ENCODE data around the gene TMC5.
A peak's percentile ranks its signal among the peaks of the same experiment; 100 is the strongest.

Gene TMC5

GRCh38 chr16:19515757-19516156, 98.1 kb downstream of the TMC5 start:
- H3K9ac ChIP-seq (ENCODE audit: insufficient read length), result no peak overlapping the region
- no peak overlapping the region for H3K27ac ChIP-seq
- TF ChIP-seq EZH2 (IDR thresholded peaks at IDR 0.05) (no peak), POLR2AphosphoS5 (IDR thresholded peaks at IDR 0.05; ENCODE audit: borderline replicate concordance, low read depth, low read length) (no peak), FOXP2 (optimal IDR thresholded peaks at IDR 0.05; ENCODE audit: control extremely low read depth, extremely low read length, insufficient read depth) (no peak)

GRCh38 chr16:19517424-19518089, 99.9 kb downstream of the TMC5 start:
- no peak for DNase-seq (ENCODE audit: low read depth, low spot score)
- Histone ChIP-seq H3K9ac (ENCODE audit: insufficient read length) (no peak overlapping the region), H3K36me3 (ENCODE audit: insufficient read depth, low read length) (peaks cover 49% of the 10 kb centered on the region), H3K27ac (no peak overlapping the region), H3K9me3 (ENCODE audit: low read depth, low read length) (no peaks in the 10 kb centered on the region), H3K4me3 (no peak overlapping the region)
- TF ChIP-seq FOXP2 (optimal IDR thresholded peaks at IDR 0.05; ENCODE audit: control extremely low read depth, extremely low read length, insufficient read depth) (no peak), POLR2AphosphoS5 (IDR thresholded peaks at IDR 0.05; ENCODE audit: borderline replicate concordance, low read depth, low read length) (no peak), EZH2 (IDR thresholded peaks at IDR 0.05) (no peak)

More at GRCh38 chr16:19515757-19516156, 98.1 kb downstream of the TMC5 start:
- Histone ChIP-seq H3K36me3 (ENCODE audit: insufficient read depth, low read length) (peaks cover 55% of the 10 kb centered on the region), H3K4me3 (no peak overlapping the region), H3K9me3 (ENCODE audit: low read depth, low read length) (no peaks in the 10 kb centered on the region)
- no peak for DNase-seq (ENCODE audit: low read depth, low spot score)

- H3K27ac ChIP-seq, result no peak overlapping the region
- peaks cover 41% of the 10 kb centered on the region for H3K36me3 ChIP-seq (ENCODE audit: insufficient read depth, low read length)
- TF ChIP-seq POLR2AphosphoS5 (IDR thresholded peaks at IDR 0.05; ENCODE audit: borderline replicate concordance, low read depth, low read length) (no peak), EZH2 (IDR thresholded peaks at IDR 0.05) (no peak), FOXP2 (optimal IDR thresholded peaks at IDR 0.05; ENCODE audit: control extremely low read depth, extremely low read length, insufficient read depth) (no peak)
Observed at GRCh38 chr16:19518388-19518787, 100.7 kb downstream of the TMC5 start.

GRCh38 chr16:19520861-19521331, 103.2 kb downstream of the TMC5 start:
- no peak for DNase-seq (ENCODE audit: low read depth, low spot score)
- Histone ChIP-seq H3K36me3 (ENCODE audit: insufficient read depth, low read length) (peaks cover 16% of the 10 kb centered on the region), H3K27ac (no peak overlapping the region), H3K9me3 (ENCODE audit: low read depth, low read length) (no peaks in the 10 kb centered on the region), H3K9ac (ENCODE audit: insufficient read length) (peak overlapping the region; percentile 81), H3K4me3 (peak overlapping the region; percentile 96)
- TF ChIP-seq POLR2AphosphoS5 (IDR thresholded peaks at IDR 0.05; ENCODE audit: borderline replicate concordance, low read depth, low read length) (no peak), FOXP2 (optimal IDR thresholded peaks at IDR 0.05; ENCODE audit: control extremely low read depth, extremely low read length, insufficient read depth) (no peak), EZH2 (IDR thresholded peaks at IDR 0.05) (no peak)

More at GRCh38 chr16:19518388-19518787, 100.7 kb downstream of the TMC5 start:
- Histone ChIP-seq H3K9ac (ENCODE audit: insufficient read length) (no peak overlapping the region), H3K9me3 (ENCODE audit: low read depth, low read length) (no peaks in the 10 kb centered on the region), H3K4me3 (no peak overlapping the region)
- DNase-seq (ENCODE audit: low read depth, low spot score), result no peak

- peak; percentile 20 for DNase-seq (ENCODE audit: low read depth, low spot score)
- no peak within 1 kb of the TSS for H3K27ac ChIP-seq
Observed at GRCh38 chr16:19521471-19522396, 104.1 kb downstream of the TMC5 start, which contains the start of gene GDE1. Gene GDE1, minus strand, starts transcription at chr16:19522098. Its CDS starts 134 bp downstream, at chr16:19521964.

GRCh38 chr16:19522397-19522732, 104.7 kb downstream of the TMC5 start:
- DNase-seq (ENCODE audit: low read depth, low spot score), result no peak
- TF ChIP-seq POLR2AphosphoS5 (IDR thresholded peaks at IDR 0.05; ENCODE audit: borderline replicate concordance, low read depth, low read length) (no peak), FOXP2 (optimal IDR thresholded peaks at IDR 0.05; ENCODE audit: control extremely low read depth, extremely low read length, insufficient read depth) (no peak)
- peak overlapping the region; percentile 96 for H3K4me3 ChIP-seq
- H3K9me3 ChIP-seq (ENCODE audit: low read depth, low read length), result no peaks in the 10 kb centered on the region
- H3K27ac ChIP-seq, result no peak overlapping the region
- no peak overlapping the region for H3K9ac ChIP-seq (ENCODE audit: insufficient read length)
- peaks cover 2% of the 10 kb centered on the region for H3K36me3 ChIP-seq (ENCODE audit: insufficient read depth, low read length)

More at GRCh38 chr16:19521471-19522396, 104.1 kb downstream of the TMC5 start, which contains the start of gene GDE1:
- peak; percentile 50 for TF ChIP-seq FOXP2 (optimal IDR thresholded peaks at IDR 0.05; ENCODE audit: control extremely low read depth, extremely low read length, insufficient read depth)
- peak; percentile 92 for TF ChIP-seq POLR2AphosphoS5 (IDR thresholded peaks at IDR 0.05; ENCODE audit: borderline replicate concordance, low read depth, low read length)
- TF ChIP-seq EZH2 (IDR thresholded peaks at IDR 0.05), result no peak
- Histone ChIP-seq H3K9ac (ENCODE audit: insufficient read length) (peak within 1 kb of the TSS; percentile 81), H3K4me3 (peak within 1 kb of the TSS; percentile 96), H3K9me3 (ENCODE audit: low read depth, low read length) (no peaks in the 10 kb centered on the region), H3K36me3 (ENCODE audit: insufficient read depth, low read length) (peaks cover 8% of the 10 kb centered on the region)

- H3K27ac ChIP-seq, result no peak overlapping the region
- no peak for DNase-seq (ENCODE audit: low read depth, low spot score)
- no peak for TF ChIP-seq FOXP2 (optimal IDR thresholded peaks at IDR 0.05; ENCODE audit: control extremely low read depth, extremely low read length, insufficient read depth)
- TF ChIP-seq POLR2AphosphoS5 (IDR thresholded peaks at IDR 0.05; ENCODE audit: borderline replicate concordance, low read depth, low read length), result no peak
- no peak for TF ChIP-seq EZH2 (IDR thresholded peaks at IDR 0.05)
- no peak overlapping the region for H3K4me3 ChIP-seq
- H3K9me3 ChIP-seq (ENCODE audit: low read depth, low read length), result no peaks in the 10 kb centered on the region
- H3K36me3 ChIP-seq (ENCODE audit: insufficient read depth, low read length), result peaks cover 3% of the 10 kb centered on the region
- no peak overlapping the region for H3K9ac ChIP-seq (ENCODE audit: insufficient read length)
Observed at GRCh38 chr16:19522760-19523159, 105.1 kb downstream of the TMC5 start.

- Histone ChIP-seq H3K9me3 (ENCODE audit: low read depth, low read length) (no peaks in the 10 kb centered on the region), H3K4me3 (no peak overlapping the region), H3K36me3 (ENCODE audit: insufficient read depth, low read length) (peaks cover 7% of the 10 kb centered on the region), H3K27ac (no peak overlapping the region), H3K9ac (ENCODE audit: insufficient read length) (no peak overlapping the region)
- DNase-seq (ENCODE audit: low read depth, low spot score), result no peak
- no peak for TF ChIP-seq EZH2 (IDR thresholded peaks at IDR 0.05)
- TF ChIP-seq POLR2AphosphoS5 (IDR thresholded peaks at IDR 0.05; ENCODE audit: borderline replicate concordance, low read depth, low read length), result no peak
- TF ChIP-seq FOXP2 (optimal IDR thresholded peaks at IDR 0.05; ENCODE audit: control extremely low read depth, extremely low read length, insufficient read depth), result no peak
Observed at GRCh38 chr16:19523184-19523558, 105.5 kb downstream of the TMC5 start.
